ENCODE measurements around the gene ATP10A. TPM values are rescaled to one million over a fixed set of nuclear protein-coding genes. Genes with fewer than 3 reads are reported as not detected.

The ATP10A gene
- total RNA-seq, 1 experiment from 2014 or later = 2.1 TPM

DNA sequence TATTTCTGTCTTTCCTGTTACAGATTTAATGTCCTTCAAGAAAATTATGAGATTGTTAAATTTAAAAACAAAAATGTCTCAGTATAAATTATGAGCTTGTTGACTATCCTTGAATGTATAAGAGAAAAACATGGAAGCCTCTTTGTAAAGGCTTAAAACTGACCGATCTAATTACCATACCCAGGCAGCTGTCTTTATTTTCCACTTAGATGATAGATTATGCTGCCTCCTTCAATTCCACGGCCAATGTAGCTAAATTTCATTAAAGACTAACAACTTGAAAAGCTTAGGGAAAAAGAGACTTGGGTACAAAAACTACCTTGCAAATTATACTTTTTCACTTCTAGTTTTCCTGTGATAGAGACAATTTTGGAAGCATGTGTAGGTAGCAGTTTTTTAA lies 88.3 kb downstream of the ATP10A start:
- CTCF ChIA-PET = interaction anchor here (0.8 to 3.5 kb wide), 2 partner anchors 9 to 65 kb away, joined by 4 to 28 read pairs; no protein-coding TSS in a partner anchor
- no peak for TF ChIP-seq CREM (CRISPR knock-in tag; IDR thresholded peaks at IDR 0.05)
- no peak for TF ChIP-seq ZNF219 (CRISPR knock-in tag; IDR thresholded peaks at IDR 0.05; ENCODE audit: borderline replicate concordance)
- TF ChIP-seq, protein P1, sequence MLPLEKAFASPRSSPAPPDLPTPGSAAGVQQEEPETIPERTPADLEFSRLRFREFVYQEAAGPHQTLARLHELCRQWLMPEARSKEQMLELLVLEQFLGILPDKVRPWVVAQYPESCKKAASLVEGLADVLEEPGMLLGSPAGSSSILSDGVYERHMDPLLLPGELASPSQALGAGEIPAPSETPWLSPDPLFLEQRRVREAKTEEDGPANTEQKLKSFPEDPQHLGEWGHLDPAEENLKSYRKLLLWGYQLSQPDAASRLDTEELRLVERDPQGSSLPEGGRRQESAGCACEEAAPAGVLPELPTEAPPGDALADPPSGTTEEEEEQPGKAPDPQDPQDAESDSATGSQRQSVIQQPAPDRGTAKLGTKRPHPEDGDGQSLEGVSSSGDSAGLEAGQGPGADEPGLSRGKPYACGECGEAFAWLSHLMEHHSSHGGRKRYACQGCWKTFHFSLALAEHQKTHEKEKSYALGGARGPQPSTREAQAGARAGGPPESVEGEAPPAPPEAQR (CRISPR knock-in tag; IDR thresholded peaks at IDR 0.05) = no peak
- TF ChIP-seq, protein P2, sequence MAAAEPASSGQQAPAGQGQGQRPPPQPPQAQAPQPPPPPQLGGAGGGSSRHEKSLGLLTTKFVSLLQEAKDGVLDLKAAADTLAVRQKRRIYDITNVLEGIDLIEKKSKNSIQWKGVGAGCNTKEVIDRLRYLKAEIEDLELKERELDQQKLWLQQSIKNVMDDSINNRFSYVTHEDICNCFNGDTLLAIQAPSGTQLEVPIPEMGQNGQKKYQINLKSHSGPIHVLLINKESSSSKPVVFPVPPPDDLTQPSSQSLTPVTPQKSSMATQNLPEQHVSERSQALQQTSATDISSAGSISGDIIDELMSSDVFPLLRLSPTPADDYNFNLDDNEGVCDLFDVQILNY (CRISPR knock-in tag; IDR thresholded peaks at IDR 0.05) = no peak
- no peak for TF ChIP-seq NFE2L1 (CRISPR knock-in tag; IDR thresholded peaks at IDR 0.05)
- TF ChIP-seq GABPB1 (CRISPR knock-in tag; IDR thresholded peaks at IDR 0.05) = no peak
- Mint-ChIP-seq H3K27me3 (ENCODE audit: low read depth) (no peaks in the 10 kb centered on the region), H3K27ac (no peak overlapping the region), H3K9me3 (no peaks in the 10 kb centered on the region), H3K4me1 (peaks cover 33% of the 10 kb centered on the region), H3K4me3 (no peak overlapping the region), H3K36me3 (no peaks in the 10 kb centered on the region)
- POLR2A ChIA-PET = interaction anchor here (0.5 kb wide), 1 partner anchor 504 kb away, joined by 4 read pairs; no protein-coding TSS in a partner anchor
- no peak for ATAC-seq
- no peak for DNase-seq (ENCODE audit: low spot score)

DNA sequence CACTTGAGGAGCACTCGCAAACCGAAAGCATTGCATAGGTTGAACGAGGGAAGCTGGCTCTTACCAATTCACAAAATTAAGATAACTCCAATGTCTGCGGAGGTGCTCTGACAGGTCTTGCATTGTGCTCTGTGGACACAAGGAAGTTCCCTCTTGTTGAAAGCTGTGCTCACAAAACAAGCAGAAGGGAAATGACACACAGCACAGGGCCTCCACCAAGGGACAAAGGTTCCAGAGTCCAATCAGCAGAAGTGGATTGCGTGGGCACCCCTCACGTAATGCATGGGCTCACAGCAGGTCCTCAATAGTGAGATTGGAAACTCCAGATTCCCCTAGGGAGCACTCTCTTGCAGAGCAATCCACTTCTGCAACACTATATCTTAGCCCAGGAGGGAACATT lies 89.9 kb downstream of the ATP10A start:
- ATAC-seq = no peak
- no peak overlapping the region for H3K27ac Mint-ChIP-seq
- TF ChIP-seq, protein P3, sequence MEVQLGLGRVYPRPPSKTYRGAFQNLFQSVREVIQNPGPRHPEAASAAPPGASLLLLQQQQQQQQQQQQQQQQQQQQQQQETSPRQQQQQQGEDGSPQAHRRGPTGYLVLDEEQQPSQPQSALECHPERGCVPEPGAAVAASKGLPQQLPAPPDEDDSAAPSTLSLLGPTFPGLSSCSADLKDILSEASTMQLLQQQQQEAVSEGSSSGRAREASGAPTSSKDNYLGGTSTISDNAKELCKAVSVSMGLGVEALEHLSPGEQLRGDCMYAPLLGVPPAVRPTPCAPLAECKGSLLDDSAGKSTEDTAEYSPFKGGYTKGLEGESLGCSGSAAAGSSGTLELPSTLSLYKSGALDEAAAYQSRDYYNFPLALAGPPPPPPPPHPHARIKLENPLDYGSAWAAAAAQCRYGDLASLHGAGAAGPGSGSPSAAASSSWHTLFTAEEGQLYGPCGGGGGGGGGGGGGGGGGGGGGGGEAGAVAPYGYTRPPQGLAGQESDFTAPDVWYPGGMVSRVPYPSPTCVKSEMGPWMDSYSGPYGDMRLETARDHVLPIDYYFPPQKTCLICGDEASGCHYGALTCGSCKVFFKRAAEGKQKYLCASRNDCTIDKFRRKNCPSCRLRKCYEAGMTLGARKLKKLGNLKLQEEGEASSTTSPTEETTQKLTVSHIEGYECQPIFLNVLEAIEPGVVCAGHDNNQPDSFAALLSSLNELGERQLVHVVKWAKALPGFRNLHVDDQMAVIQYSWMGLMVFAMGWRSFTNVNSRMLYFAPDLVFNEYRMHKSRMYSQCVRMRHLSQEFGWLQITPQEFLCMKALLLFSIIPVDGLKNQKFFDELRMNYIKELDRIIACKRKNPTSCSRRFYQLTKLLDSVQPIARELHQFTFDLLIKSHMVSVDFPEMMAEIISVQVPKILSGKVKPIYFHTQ (CRISPR knock-in tag; IDR thresholded peaks at IDR 0.05) = no peak
- TF ChIP-seq ZNF138 (CRISPR knock-in tag; conservative IDR thresholded peaks at IDR 0.05) (no peak), ZNF317 (CRISPR knock-in tag; IDR thresholded peaks at IDR 0.05; ENCODE audit: borderline replicate concordance, low read depth) (no peak), NR3C1 (CRISPR knock-in tag; conservative IDR thresholded peaks at IDR 0.05; ENCODE audit: low read depth) (no peak), JAZF1 (CRISPR knock-in tag; IDR thresholded peaks at IDR 0.05) (no peak), NFYB (CRISPR knock-in tag; conservative IDR thresholded peaks at IDR 0.05; ENCODE audit: low read depth) (no peak), ZNF423 (CRISPR knock-in tag; IDR thresholded peaks at IDR 0.05) (no peak), CREM (CRISPR knock-in tag; IDR thresholded peaks at IDR 0.05) (no peak), TEAD1 (CRISPR knock-in tag; IDR thresholded peaks at IDR 0.05) (no peak), SMAD4 (CRISPR knock-in tag; IDR thresholded peaks at IDR 0.05) (no peak), TCF7 (CRISPR knock-in tag; IDR thresholded peaks at IDR 0.05; ENCODE audit: low read depth) (no peak)
- TF ChIP-seq, protein P4, sequence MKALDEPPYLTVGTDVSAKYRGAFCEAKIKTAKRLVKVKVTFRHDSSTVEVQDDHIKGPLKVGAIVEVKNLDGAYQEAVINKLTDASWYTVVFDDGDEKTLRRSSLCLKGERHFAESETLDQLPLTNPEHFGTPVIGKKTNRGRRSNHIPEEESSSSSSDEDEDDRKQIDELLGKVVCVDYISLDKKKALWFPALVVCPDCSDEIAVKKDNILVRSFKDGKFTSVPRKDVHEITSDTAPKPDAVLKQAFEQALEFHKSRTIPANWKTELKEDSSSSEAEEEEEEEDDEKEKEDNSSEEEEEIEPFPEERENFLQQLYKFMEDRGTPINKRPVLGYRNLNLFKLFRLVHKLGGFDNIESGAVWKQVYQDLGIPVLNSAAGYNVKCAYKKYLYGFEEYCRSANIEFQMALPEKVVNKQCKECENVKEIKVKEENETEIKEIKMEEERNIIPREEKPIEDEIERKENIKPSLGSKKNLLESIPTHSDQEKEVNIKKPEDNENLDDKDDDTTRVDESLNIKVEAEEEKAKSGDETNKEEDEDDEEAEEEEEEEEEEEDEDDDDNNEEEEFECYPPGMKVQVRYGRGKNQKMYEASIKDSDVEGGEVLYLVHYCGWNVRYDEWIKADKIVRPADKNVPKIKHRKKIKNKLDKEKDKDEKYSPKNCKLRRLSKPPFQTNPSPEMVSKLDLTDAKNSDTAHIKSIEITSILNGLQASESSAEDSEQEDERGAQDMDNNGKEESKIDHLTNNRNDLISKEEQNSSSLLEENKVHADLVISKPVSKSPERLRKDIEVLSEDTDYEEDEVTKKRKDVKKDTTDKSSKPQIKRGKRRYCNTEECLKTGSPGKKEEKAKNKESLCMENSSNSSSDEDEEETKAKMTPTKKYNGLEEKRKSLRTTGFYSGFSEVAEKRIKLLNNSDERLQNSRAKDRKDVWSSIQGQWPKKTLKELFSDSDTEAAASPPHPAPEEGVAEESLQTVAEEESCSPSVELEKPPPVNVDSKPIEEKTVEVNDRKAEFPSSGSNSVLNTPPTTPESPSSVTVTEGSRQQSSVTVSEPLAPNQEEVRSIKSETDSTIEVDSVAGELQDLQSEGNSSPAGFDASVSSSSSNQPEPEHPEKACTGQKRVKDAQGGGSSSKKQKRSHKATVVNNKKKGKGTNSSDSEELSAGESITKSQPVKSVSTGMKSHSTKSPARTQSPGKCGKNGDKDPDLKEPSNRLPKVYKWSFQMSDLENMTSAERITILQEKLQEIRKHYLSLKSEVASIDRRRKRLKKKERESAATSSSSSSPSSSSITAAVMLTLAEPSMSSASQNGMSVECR (CRISPR knock-in tag; IDR thresholded peaks at IDR 0.05; ENCODE audit: borderline replicate concordance) = no peak
- TF ChIP-seq, protein P5, sequence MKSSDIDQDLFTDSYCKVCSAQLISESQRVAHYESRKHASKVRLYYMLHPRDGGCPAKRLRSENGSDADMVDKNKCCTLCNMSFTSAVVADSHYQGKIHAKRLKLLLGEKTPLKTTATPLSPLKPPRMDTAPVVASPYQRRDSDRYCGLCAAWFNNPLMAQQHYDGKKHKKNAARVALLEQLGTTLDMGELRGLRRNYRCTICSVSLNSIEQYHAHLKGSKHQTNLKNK (CRISPR knock-in tag; IDR thresholded peaks at IDR 0.05) = no peak
- TF ChIP-seq, protein P1 (CRISPR knock-in tag; IDR thresholded peaks at IDR 0.05) = no peak

More for the DNA sequence above, 89.9 kb downstream of the ATP10A start:
- CTCF ChIA-PET = interaction anchor here (3.5 kb wide), 1 partner anchor 11 kb away, joined by 28 read pairs; no protein-coding TSS in a partner anchor
- no peak for DNase-seq (ENCODE audit: low spot score)
- Mint-ChIP-seq H3K4me3 (no peak overlapping the region), H3K27me3 (ENCODE audit: low read depth) (no peaks in the 10 kb centered on the region), H3K36me3 (no peaks in the 10 kb centered on the region), H3K4me1 (peaks cover 26% of the 10 kb centered on the region), H3K9me3 (no peaks in the 10 kb centered on the region)
- POLR2A ChIA-PET = no interaction called here

Data from WTC11 (cell line).